A549 (cell line): ENCODE results near the gene GLRA3.

Experiments used
- CEBPB ChIP-seq, 2 experiments: fragments of >200 bp in 1 of 2; sonication (Bioruptor Twin) in 1 of 2; formaldehyde crosslinking in 1 of 2; IDR thresholded peaks; 2 replicates each; pipeline ENCODE4 v1.6.1; 2012 to 2016
- MYC ChIP-seq: IDR thresholded peaks from 2 replicates; pipeline ENCODE4 v1.6.1; 2012; ENCODE audit warnings: mild to moderate bottlenecking, inconsistent platforms, low read length, improper control_type of control experiment, borderline replicate concordance
- PHF8 ChIP-seq: fragments of 200-600 bp; sonication (generic); IDR thresholded peaks from 2 replicates; pipeline ENCODE4 v1.6.1; 2016; ENCODE audit warnings: low read depth, mild to moderate bottlenecking, antibody characterized with exemption, moderate library complexity, borderline replicate concordance
- SMC3 ChIP-seq: fragments of >200 bp; sonication (Bioruptor Twin); formaldehyde crosslinking; IDR thresholded peaks from 3 replicates; pipeline ENCODE4 v1.6.1; 2018; ENCODE audit warnings: inconsistent platforms
- TF ChIP-seq, protein P1 (sequence below): fragments of >200 bp; sonication (Bioruptor Twin); formaldehyde crosslinking; IDR thresholded peaks from 3 replicates; pipeline ENCODE4 v1.5.1; 2016

DNA sequence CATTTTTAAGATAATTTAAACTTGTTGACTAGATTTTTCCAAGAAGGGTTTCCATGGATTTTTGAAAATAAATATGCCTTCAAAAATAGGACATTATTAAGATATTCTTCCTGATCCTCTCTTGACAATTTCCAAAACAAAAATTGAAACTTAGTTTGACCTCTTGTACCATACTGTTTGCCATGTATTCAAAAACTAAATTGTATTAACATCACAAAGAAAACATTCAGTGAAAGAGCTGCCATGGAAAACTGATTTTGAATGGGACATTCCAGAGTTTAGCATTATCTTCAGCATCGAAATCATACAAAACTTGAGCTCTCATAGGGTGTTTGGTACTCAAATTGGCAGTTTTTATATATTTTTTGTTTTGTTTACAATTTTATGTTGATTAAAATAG is 238.7 kb downstream of the GLRA3 start:
- TF ChIP-seq, protein P1, sequence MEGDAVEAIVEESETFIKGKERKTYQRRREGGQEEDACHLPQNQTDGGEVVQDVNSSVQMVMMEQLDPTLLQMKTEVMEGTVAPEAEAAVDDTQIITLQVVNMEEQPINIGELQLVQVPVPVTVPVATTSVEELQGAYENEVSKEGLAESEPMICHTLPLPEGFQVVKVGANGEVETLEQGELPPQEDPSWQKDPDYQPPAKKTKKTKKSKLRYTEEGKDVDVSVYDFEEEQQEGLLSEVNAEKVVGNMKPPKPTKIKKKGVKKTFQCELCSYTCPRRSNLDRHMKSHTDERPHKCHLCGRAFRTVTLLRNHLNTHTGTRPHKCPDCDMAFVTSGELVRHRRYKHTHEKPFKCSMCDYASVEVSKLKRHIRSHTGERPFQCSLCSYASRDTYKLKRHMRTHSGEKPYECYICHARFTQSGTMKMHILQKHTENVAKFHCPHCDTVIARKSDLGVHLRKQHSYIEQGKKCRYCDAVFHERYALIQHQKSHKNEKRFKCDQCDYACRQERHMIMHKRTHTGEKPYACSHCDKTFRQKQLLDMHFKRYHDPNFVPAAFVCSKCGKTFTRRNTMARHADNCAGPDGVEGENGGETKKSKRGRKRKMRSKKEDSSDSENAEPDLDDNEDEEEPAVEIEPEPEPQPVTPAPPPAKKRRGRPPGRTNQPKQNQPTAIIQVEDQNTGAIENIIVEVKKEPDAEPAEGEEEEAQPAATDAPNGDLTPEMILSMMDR, result no peak
- TF ChIP-seq SMC3 (no peak), PHF8 (no peak), CEBPB (IDR thresholded peaks at IDR 0.05) (no peak), MYC (no peak)
